ENCODE data around the gene LRRC45. TPM values are rescaled to one million over a fixed set of nuclear protein-coding genes. Genes with fewer than 3 reads are reported as not detected.

Gene LRRC45
- total and polyA plus RNA-seq, 2 donors (not counting 1 experiment from before 2014, with no cell fraction given) = 2.3 to 9.9 TPM

DNA sequence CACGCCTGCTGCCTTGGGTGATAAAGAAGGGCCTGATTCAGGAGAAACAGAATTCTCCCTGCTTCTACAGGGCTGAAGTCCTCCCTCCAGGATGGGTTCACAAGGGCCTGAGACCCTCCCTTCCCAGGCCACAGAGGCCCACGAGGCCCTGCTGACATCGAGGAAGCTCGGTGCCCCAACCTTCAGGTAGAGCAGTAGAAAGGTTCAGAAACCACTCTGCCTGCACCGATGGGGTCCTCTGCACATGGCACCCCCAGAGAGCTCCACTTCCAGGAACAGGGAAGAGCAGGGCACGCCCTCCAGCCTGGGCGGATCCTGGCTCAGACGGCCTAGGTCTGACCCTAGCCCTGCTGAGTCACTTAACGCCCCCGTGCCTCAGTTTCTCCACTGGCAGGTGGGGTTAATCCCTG lies 1.2 kb upstream of the LRRC45 start:
- peaks cover 13% of the 10 kb centered on the region for H3K4me1 ChIP-seq (ENCODE audit: control insufficient read depth, extremely low read depth, insufficient read depth, low read length)
- no peaks in the 10 kb centered on the region for H3K27me3 ChIP-seq (ENCODE audit: control insufficient read depth, insufficient read depth, low read length)
- H2AFZ ChIP-seq (ENCODE audit: low read length) = no peak overlapping the region
- no peak for DNase-seq (ENCODE audit: low read depth in 2 of 2)
- peak overlapping the region; percentile 68 for H3K27ac ChIP-seq (ENCODE audit: insufficient read depth, low read length)
- no peaks in the 10 kb centered on the region for H3K9me3 ChIP-seq (ENCODE audit: control insufficient read depth, insufficient read depth, low read depth, low read length)
- no peaks in the 10 kb centered on the region for H4K20me1 ChIP-seq (ENCODE audit: control insufficient read depth, extremely low read depth, insufficient read depth, low read length)
- H3K9ac ChIP-seq (ENCODE audit: insufficient read depth, low read length) = peak overlapping the region; percentile 74
- TF ChIP-seq, protein P1, sequence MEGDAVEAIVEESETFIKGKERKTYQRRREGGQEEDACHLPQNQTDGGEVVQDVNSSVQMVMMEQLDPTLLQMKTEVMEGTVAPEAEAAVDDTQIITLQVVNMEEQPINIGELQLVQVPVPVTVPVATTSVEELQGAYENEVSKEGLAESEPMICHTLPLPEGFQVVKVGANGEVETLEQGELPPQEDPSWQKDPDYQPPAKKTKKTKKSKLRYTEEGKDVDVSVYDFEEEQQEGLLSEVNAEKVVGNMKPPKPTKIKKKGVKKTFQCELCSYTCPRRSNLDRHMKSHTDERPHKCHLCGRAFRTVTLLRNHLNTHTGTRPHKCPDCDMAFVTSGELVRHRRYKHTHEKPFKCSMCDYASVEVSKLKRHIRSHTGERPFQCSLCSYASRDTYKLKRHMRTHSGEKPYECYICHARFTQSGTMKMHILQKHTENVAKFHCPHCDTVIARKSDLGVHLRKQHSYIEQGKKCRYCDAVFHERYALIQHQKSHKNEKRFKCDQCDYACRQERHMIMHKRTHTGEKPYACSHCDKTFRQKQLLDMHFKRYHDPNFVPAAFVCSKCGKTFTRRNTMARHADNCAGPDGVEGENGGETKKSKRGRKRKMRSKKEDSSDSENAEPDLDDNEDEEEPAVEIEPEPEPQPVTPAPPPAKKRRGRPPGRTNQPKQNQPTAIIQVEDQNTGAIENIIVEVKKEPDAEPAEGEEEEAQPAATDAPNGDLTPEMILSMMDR (conservative IDR thresholded peaks at IDR 0.05 in 1 of 2, IDR thresholded peaks at IDR 0.05 in 1 of 2; ENCODE audit: low read depth in 1 of 2, low read length in 2 of 2) = no peak
- no peak for TF ChIP-seq EZH2 (IDR thresholded peaks at IDR 0.05; ENCODE audit: low read length, missing control alignments)
- H3K79me2 ChIP-seq (ENCODE audit: control insufficient read depth, insufficient read depth, low read length) = peaks cover 7% of the 10 kb centered on the region
- peaks cover 4% of the 10 kb centered on the region for H3K36me3 ChIP-seq (ENCODE audit: control insufficient read depth, insufficient read depth, low read length)
- peak overlapping the region; percentile 62 to 94 (median 74) for H3K4me3 ChIP-seq (replicated peaks in 1 of 4; ENCODE audit: control extremely low read depth in 1 of 4, insufficient read depth in 1 of 4, low read depth in 3 of 4, low read length in 4 of 4)
- peak overlapping the region; percentile 89 for H3K4me2 ChIP-seq (ENCODE audit: extremely low read depth, insufficient read depth, low read length)

DNA sequence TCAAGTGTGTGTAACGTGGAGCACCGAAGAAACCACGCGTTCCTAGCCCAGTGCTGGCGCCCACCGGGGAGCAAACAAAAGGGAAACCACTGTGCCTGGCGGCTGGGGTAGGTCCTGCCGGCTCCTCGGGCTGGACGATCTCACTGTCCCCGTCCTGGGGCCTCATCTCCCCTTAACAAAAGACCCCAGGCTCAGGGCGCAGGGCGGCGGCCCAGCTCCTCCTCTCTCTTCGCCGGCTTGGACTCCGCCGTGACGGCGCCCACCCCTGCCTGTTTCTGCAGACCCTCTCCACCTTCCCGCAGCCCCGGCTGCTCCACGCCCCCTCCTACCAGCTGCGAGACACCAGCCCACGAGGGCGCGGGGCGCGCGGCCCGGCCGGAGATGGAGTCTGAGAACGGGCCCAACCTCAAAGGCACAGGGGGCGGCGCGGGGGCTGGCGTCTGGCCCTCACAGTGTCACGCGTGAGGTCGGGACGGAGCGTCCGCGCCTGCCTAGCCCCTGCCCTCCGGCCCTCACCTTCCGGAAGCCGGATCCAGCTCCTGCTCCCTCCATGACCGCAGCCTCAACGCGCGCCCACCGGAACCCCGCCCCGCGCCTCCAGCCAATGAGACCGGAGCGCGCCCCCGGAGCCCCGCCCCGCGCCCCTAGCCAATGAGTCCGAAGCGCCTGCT lies 660 bp upstream of the LRRC45 start, which contains the start of gene CENPX:
Gene CENPX, minus strand, starts transcription at position 569 of the 671 bp plus-strand sequence. Its CDS starts 17 bp downstream, at position 552.
- peak within 1 kb of the TSS; percentile 68 for H3K27ac ChIP-seq (ENCODE audit: insufficient read depth, low read length)

More for the DNA sequence above, 660 bp upstream of the LRRC45 start, which contains the start of gene CENPX:
- peak within 1 kb of the TSS; percentile 93 for H3K4me2 ChIP-seq (ENCODE audit: extremely low read depth, insufficient read depth, low read length)
- TF ChIP-seq, protein P1 (conservative IDR thresholded peaks at IDR 0.05 in 1 of 2, IDR thresholded peaks at IDR 0.05 in 1 of 2; ENCODE audit: low read depth in 1 of 2, low read length in 2 of 2) = no peak
- no peak for TF ChIP-seq EZH2 (IDR thresholded peaks at IDR 0.05; ENCODE audit: low read length, missing control alignments)
- no peak for DNase-seq (ENCODE audit: low read depth in 2 of 2)
- H3K9ac ChIP-seq (ENCODE audit: insufficient read depth, low read length) = peak within 1 kb of the TSS; percentile 74
- H3K27me3 ChIP-seq (ENCODE audit: control insufficient read depth, insufficient read depth, low read length) = no peaks in the 10 kb centered on the region
- H2AFZ ChIP-seq (ENCODE audit: low read length) = peak within 1 kb of the TSS; percentile 71
- H3K4me3 ChIP-seq (replicated peaks in 1 of 4; ENCODE audit: control extremely low read depth in 1 of 4, insufficient read depth in 1 of 4, low read depth in 3 of 4, low read length in 4 of 4) = peak within 1 kb of the TSS; percentile 62 to 94 (median 80)
- H3K4me1 ChIP-seq (ENCODE audit: control insufficient read depth, extremely low read depth, insufficient read depth, low read length) = peaks cover 13% of the 10 kb centered on the region
- H3K9me3 ChIP-seq (ENCODE audit: control insufficient read depth, insufficient read depth, low read depth, low read length) = no peaks in the 10 kb centered on the region
- H3K36me3 ChIP-seq (ENCODE audit: control insufficient read depth, insufficient read depth, low read length) = peaks cover 2% of the 10 kb centered on the region
- peaks cover 7% of the 10 kb centered on the region for H3K79me2 ChIP-seq (ENCODE audit: control insufficient read depth, insufficient read depth, low read length)
- H4K20me1 ChIP-seq (ENCODE audit: control insufficient read depth, extremely low read depth, insufficient read depth, low read length) = no peaks in the 10 kb centered on the region
